NCI-H2171 treated with DMSO at 0.1 percent for 48 hours (cell line): Measurements from ENCODE around the gene TRMT2A.

Source experiments
- DNase-seq: peaks from one replicate; lab custom pipeline; 2025; lab: John Stamatoyannopoulos, UW

The TRMT2A gene

GRCh38 chr22:20063271-20064139 is 53.5 kb downstream of the TRMT2A start:
- DNase-seq: no peak

- no peak for DNase-seq
Measured at GRCh38 chr22:20062766-20063083, 54.3 kb downstream of the TRMT2A start.

GRCh38 chr22:20062043-20062765 is 54.8 kb downstream of the TRMT2A start:
- no peak for DNase-seq
